Measurements from ENCODE around the gene RASA1.
A peak's percentile ranks its signal among the peaks of the same experiment; 100 is the strongest.
"Not testable (repeated sequence)": the region's sequence is repeated elsewhere in the genome, so short reads cannot be mapped to it uniquely, and the experiment has no call there.

The RASA1 gene

DNA sequence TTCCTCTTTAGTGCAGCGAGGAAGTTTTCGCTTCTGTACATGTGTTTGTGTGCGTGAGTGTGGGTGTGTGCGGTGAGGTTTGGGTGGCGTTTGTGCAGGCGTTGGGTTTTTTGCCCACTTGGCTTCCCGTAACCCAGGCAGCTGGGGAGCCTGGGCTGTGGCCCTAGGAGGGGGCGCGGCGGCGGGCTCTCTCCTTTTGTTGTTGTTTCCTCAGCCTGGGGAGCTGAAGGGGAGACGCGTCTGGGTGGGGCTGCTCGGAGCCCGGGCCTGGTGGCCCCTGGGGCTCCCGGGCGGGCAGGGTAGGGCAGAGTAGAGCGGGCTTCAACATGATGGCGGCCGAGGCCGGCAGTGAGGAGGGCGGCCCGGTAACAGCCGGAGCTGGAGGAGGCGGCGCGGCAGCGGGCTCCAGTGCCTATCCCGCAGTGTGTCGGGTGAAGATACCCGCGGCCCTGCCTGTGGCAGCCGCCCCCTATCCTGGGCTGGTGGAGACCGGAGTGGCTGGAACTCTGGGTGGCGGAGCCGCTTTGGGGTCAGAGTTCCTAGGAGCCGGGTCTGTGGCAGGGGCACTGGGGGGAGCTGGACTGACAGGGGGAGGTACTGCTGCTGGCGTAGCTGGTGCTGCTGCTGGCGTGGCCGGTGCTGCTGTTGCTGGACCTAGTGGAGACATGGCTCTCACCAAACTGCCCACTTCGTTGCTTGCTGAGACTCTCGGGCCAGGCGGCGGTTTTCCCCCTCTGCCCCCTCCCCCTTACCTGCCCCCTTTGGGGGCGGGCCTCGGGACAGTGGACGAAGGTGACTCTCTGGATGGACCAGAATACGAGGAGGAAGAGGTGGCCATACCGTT is 665 bp downstream of the RASA1 start:
- Histone ChIP-seq H3K9me2 (ENCODE audit: low read depth, low read length) (no peaks in the 10 kb centered on the region), H3K4me3 (ENCODE audit: low read depth, low read length, poor library complexity, severe bottlenecking) (peak overlapping the region; percentile 69), H4K20me1 (ENCODE audit: insufficient read depth, low read length) (no peaks in the 10 kb centered on the region), H3K9ac (ENCODE audit: low read length) (peak overlapping the region; percentile 80), H3K27me3 (ENCODE audit: insufficient read depth, low read length) (no peaks in the 10 kb centered on the region), H3K4me2 (ENCODE audit: low read length) (peak overlapping the region; percentile 98), H2AFZ (ENCODE audit: low read length) (no peak overlapping the region), H3K27ac (ENCODE audit: low read depth, low read length, poor library complexity, severe bottlenecking) (peak overlapping the region; percentile 42), H3K36me3 (ENCODE audit: insufficient read depth, low read length) (0 out of 2 replicates have a peak, but pooled peaks cover 5% of the 10 kb centered on the region), H3K4me1 (ENCODE audit: insufficient read depth, low read length, severe bottlenecking) (peaks cover 18% of the 10 kb centered on the region), H3F3A (ENCODE audit: insufficient read depth, low read length) (no peaks in the 10 kb centered on the region), H3K9me3 (ENCODE audit: low read length) (no peaks in the 10 kb centered on the region), H3K79me2 (ENCODE audit: insufficient read depth, low read length) (peaks cover 36% of the 10 kb centered on the region)
- TF ChIP-seq, protein P1, sequence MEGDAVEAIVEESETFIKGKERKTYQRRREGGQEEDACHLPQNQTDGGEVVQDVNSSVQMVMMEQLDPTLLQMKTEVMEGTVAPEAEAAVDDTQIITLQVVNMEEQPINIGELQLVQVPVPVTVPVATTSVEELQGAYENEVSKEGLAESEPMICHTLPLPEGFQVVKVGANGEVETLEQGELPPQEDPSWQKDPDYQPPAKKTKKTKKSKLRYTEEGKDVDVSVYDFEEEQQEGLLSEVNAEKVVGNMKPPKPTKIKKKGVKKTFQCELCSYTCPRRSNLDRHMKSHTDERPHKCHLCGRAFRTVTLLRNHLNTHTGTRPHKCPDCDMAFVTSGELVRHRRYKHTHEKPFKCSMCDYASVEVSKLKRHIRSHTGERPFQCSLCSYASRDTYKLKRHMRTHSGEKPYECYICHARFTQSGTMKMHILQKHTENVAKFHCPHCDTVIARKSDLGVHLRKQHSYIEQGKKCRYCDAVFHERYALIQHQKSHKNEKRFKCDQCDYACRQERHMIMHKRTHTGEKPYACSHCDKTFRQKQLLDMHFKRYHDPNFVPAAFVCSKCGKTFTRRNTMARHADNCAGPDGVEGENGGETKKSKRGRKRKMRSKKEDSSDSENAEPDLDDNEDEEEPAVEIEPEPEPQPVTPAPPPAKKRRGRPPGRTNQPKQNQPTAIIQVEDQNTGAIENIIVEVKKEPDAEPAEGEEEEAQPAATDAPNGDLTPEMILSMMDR (IDR thresholded peaks at IDR 0.05; ENCODE audit: low read length), result no peak
- no peak for TF ChIP-seq EZH2 (IDR thresholded peaks at IDR 0.05; ENCODE audit: borderline replicate concordance, low read length)

DNA sequence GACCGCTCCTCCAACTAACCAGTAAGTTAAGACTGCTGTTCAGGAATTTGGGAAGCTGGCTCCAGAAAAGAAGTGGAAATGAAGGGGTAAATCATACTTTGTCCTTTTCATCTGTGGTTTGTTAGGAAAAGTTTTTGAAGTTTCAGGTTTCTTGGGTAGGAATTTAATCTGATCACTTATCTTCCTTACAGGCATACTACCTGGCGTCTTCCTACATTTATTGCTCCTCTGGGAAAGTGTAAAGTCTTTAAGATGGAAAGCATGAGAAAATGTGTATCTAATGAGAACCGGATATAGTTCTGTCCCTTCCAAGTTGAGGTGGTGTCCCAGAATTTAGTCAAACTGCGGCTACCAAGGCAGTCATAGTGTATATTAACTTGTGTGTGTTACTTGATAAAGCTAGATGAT is 1.3 kb downstream of the RASA1 start:
- TF ChIP-seq EZH2 (IDR thresholded peaks at IDR 0.05; ENCODE audit: borderline replicate concordance, low read length), result no peak
- TF ChIP-seq, protein P1 (IDR thresholded peaks at IDR 0.05; ENCODE audit: low read length), result no peak
- Histone ChIP-seq H3K4me1 (ENCODE audit: insufficient read depth, low read length, severe bottlenecking) (peaks cover 18% of the 10 kb centered on the region), H3F3A (ENCODE audit: insufficient read depth, low read length) (no peaks in the 10 kb centered on the region), H3K27ac (ENCODE audit: low read depth, low read length, poor library complexity, severe bottlenecking) (peak overlapping the region; percentile 42), H3K36me3 (ENCODE audit: insufficient read depth, low read length) (0 out of 2 replicates have a peak, but pooled peaks cover 5% of the 10 kb centered on the region), H2AFZ (ENCODE audit: low read length) (no peak overlapping the region), H3K9me2 (ENCODE audit: low read depth, low read length) (no peaks in the 10 kb centered on the region), H3K4me3 (ENCODE audit: low read depth, low read length, poor library complexity, severe bottlenecking) (peak overlapping the region; percentile 69), H3K9me3 (ENCODE audit: low read length) (no peaks in the 10 kb centered on the region), H3K4me2 (ENCODE audit: low read length) (peak overlapping the region; percentile 98), H3K9ac (ENCODE audit: low read length) (peak overlapping the region; percentile 80), H4K20me1 (ENCODE audit: insufficient read depth, low read length) (no peaks in the 10 kb centered on the region), H3K79me2 (ENCODE audit: insufficient read depth, low read length) (peaks cover 38% of the 10 kb centered on the region), H3K27me3 (ENCODE audit: insufficient read depth, low read length) (no peaks in the 10 kb centered on the region)

DNA sequence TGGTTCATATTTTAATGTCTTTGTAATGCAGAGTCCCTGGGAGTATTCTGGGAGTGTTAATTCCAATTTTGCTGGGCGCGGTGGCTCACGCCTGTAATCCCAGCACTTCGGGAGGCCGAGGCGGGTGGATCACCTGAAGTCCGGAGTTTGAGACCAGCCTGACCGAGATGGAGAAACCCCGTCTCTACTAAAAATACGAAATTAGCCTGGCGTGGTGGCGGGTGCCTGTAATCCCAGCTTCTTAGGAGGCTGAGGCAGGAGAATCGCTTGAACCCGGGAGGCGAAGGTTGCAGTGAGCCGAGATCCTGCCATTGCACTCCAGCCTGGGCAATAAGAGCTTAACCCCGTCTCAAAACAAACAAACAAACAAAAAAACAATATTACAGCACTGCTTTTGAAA is 3.2 kb downstream of the RASA1 start:
- H3K27me3 ChIP-seq (ENCODE audit: insufficient read depth, low read length); H3K9ac ChIP-seq (ENCODE audit: low read length); H3K27ac ChIP-seq (ENCODE audit: low read depth, low read length, poor library complexity, severe bottlenecking); H4K20me1 ChIP-seq (ENCODE audit: insufficient read depth, low read length); H3K9me2 ChIP-seq (ENCODE audit: low read depth, low read length); H3K4me2 ChIP-seq (ENCODE audit: low read length); H3K36me3 ChIP-seq (ENCODE audit: insufficient read depth, low read length); H3K9me3 ChIP-seq (ENCODE audit: low read length); H2AFZ ChIP-seq (ENCODE audit: low read length); H3K4me3 ChIP-seq (ENCODE audit: low read depth, low read length, poor library complexity, severe bottlenecking); H3F3A ChIP-seq (ENCODE audit: insufficient read depth, low read length): not testable (repeated sequence)
- Histone ChIP-seq H3K4me1 (ENCODE audit: insufficient read depth, low read length, severe bottlenecking) (peaks cover 18% of the 10 kb centered on the region), H3K79me2 (ENCODE audit: insufficient read depth, low read length) (peaks cover 53% of the 10 kb centered on the region)

DNA sequence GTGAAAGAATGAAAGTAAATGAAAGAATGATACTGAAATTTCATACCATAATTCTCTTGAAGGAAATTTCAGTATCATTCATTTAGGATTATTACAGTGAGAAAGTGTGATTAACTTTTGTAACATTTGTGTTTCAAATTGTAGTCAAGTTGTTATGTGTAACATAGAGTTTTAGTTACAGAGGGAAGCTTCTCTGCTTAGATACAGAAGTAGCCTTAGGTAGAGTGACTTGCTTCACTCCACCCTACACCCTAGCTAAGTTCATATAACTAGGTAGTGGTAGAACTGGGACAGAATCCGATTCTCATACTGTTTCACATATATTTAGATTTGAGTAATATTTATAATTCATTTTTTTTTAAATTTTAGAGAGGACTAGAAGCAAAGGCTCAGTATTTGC is 9.0 kb downstream of the RASA1 start:
- H2AFZ ChIP-seq (ENCODE audit: low read length), result no peak overlapping the region
- no peaks in the 10 kb centered on the region for H3K27me3 ChIP-seq (ENCODE audit: insufficient read depth, low read length)
- H3K9me2 ChIP-seq (ENCODE audit: low read depth, low read length), result no peaks in the 10 kb centered on the region
- H3K4me2 ChIP-seq (ENCODE audit: low read length), result no peak overlapping the region
- peaks cover 60% of the 10 kb centered on the region for H3K79me2 ChIP-seq (ENCODE audit: insufficient read depth, low read length)
- no peaks in the 10 kb centered on the region for H3F3A ChIP-seq (ENCODE audit: insufficient read depth, low read length)
- peaks cover 6% of the 10 kb centered on the region for H3K36me3 ChIP-seq (ENCODE audit: insufficient read depth, low read length)
- H3K9me3 ChIP-seq (ENCODE audit: low read length), result no peaks in the 10 kb centered on the region
- H3K9ac ChIP-seq (ENCODE audit: low read length), result no peak overlapping the region
- H3K27ac ChIP-seq (ENCODE audit: low read depth, low read length, poor library complexity, severe bottlenecking), result no peak overlapping the region
- no peaks in the 10 kb centered on the region for H3K4me1 ChIP-seq (ENCODE audit: insufficient read depth, low read length, severe bottlenecking)
- H4K20me1 ChIP-seq (ENCODE audit: insufficient read depth, low read length), result no peaks in the 10 kb centered on the region
- TF ChIP-seq, protein P1 (IDR thresholded peaks at IDR 0.05; ENCODE audit: low read length), result no peak
- TF ChIP-seq EZH2 (IDR thresholded peaks at IDR 0.05; ENCODE audit: borderline replicate concordance, low read length), result no peak
- H3K4me3 ChIP-seq (ENCODE audit: low read depth, low read length, poor library complexity, severe bottlenecking), result no peak overlapping the region

Measured in OCI-LY1 (cell line).